HG03378 (cell line): ENCODE results near the gene TPSAB1.
"Not testable (repeated sequence)": the region's sequence is repeated elsewhere in the genome, so short reads cannot be mapped to it uniquely, and the experiment has no call there.

ENCODE experiments used
- ATAC-seq: cut with Tn5 transposase; IDR thresholded peaks from one replicate; pipeline ENCODE4 v1.9.1; 2021; ENCODE audit warnings: mild to moderate bottlenecking, moderate library complexity; ENCODE audit not compliant: unreplicated experiment

Gene TPSAB1

GRCh38 chr16:1240436-1240835 lies at the start of gene TPSAB1:
TPSAB1 (plus strand) TSS chr16:1240705; CDS start chr16:1240939, 234 bp downstream.
- not testable (repeated sequence) for ATAC-seq

DNA sequence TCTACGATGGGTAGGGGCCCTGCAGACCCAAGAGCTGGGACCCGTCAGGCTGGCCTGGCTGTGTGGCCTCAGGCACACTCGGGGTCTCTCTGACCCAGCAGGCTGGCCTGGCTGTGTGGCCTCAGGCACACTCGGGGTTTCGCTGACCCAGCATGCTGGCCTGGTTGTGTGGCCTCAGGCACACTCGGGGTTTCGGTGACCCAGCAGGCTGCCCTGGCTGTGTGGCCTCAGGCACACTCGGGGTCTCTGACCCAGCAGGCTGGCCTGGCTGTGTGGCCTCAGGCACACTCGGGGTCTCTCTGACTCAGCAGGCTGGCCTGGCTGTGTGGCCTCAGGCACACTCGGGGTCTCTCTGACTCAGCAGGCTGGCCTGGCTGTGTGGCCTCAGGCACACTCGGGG lies 49.7 kb upstream of the TPSAB1 start:
- not testable (repeated sequence) for ATAC-seq

DNA sequence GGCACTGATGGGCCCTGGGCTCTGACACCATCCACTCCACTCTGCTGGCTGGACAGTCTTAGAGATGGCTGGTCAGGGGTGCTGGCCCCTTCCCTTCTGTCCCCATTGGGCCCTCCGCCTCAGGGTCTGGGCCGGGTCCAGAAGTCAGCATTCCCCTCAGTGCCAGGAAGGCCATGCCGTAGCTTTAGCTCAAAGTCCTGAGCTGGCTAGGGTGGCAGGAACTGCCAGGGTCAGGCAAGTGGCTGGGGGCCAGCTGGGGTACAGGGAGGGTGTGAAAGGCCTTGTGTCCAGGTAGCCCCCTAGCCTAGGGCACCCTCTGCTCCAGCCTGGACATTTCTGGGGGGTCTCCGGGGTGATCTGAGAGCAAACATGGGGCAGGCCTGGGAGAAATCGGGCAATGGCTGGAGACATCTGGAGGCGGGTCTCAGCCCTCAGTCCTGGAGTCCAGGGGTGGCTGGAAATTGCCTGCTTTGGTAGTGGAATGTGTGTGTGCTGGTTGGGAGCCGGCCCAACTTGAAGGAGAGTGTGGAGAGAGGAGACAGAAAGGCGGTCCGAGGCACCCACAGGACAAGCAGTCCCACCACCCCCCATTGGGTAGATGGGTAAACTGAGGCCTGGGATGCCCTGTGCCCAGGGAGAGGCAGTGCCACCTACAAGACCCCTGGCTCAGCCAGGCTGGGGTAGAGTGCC lies 48.0 kb upstream of the TPSAB1 start:
- no peak for ATAC-seq

- no peak for ATAC-seq
Observed at GRCh38 chr16:1193143-1193824, 47.2 kb upstream of the TPSAB1 start.

- ATAC-seq: no peak
Observed at GRCh38 chr16:1193825-1194581, 46.5 kb upstream of the TPSAB1 start.

DNA sequence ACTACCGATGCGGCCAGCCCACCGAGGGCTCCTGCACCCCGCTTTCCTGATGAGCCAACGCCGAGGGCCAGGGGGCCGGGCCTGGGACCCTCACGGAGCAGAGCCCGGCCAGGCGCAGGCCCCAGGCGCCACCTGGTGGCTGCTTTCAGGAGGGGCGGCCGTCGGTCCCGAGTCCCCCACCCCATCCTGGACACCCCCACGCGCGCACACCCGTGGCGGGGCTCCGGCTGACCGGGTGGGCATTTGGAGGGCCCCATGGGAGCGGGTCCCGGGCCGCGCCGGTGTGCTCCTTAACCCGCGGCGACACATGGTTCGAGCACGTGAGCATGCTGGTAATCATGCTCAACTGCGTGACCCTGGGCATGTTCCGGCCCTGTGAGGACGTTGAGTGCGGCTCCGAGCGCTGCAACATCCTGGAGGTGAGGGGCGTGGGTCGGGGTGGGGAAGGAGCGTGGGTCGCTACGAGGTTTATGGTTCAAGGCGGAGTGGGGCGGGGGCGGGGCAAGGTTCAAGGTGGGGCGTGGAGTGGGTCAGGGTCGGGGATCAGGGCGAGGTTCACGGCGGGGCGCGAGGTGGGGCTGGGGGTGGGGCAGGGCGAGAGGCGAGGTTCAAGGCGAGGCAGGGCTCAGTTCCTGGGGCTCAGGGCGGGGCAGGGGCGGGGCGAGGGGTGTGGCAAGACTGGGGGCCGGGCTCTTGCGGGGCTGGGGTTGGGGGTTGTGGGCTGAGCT lies 45.7 kb upstream of the TPSAB1 start:
- no peak for ATAC-seq

GRCh38 chr16:1195393-1195666 lies 45.2 kb upstream of the TPSAB1 start:
- ATAC-seq: no peak

GRCh38 chr16:1196494-1196893 lies 44.0 kb upstream of the TPSAB1 start:
- no peak for ATAC-seq

DNA sequence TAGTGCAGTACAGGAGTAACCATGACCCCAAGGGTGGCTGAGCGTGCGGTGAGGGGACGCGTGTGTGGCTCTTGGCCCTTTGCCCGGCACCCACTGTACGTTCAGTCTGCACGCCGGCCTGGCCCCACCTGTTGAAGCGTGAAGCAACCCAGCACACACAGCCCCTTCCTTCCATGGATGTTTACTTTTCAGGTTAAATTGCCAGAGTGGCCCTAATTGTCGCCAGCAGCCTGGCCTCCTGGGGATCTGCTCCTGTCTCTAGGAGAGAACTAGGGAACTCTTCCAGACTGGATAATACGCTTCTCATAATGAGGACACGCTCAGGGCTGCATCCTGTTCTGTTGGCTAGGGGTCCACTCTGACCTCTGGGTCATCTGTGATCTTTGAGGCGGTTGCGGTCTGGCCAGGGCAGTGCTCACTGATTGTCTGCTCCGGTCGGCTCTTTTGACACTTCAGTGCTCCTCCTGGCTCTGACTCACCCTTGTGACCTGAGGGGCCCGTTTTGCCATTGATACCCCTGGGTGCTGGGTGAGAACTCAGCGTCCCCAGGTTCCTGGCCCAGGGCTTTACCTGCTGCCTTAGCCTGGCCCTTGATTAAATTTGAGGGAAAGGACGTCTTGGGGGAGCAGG lies 43.2 kb upstream of the TPSAB1 start:
- no peak for ATAC-seq

- ATAC-seq: no peak
Observed at GRCh38 chr16:1198194-1198593, 42.3 kb upstream of the TPSAB1 start.

GRCh38 chr16:1198671-1199346 lies 41.7 kb upstream of the TPSAB1 start:
- ATAC-seq: not testable (repeated sequence)

GRCh38 chr16:1199347-1200013 lies 41.0 kb upstream of the TPSAB1 start:
- ATAC-seq: no peak

- ATAC-seq: no peak
Observed at GRCh38 chr16:1200014-1200627, 40.4 kb upstream of the TPSAB1 start.

DNA sequence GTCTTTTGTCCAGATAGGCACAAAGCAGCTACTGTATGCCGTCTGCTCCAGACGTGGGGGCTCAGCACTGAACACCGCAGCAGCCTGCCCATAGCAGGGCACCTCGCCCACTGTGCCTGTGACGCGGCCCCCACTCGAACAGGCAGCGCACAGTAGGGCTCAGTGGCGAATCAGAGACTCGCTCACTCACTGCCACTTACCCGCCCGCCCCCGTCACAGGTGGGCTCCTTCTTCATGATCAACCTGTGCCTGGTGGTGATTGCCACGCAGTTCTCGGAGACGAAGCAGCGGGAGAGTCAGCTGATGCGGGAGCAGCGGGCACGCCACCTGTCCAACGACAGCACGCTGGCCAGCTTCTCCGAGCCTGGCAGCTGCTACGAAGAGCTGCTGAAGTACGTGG lies 39.1 kb upstream of the TPSAB1 start:
- no peak for ATAC-seq

DNA sequence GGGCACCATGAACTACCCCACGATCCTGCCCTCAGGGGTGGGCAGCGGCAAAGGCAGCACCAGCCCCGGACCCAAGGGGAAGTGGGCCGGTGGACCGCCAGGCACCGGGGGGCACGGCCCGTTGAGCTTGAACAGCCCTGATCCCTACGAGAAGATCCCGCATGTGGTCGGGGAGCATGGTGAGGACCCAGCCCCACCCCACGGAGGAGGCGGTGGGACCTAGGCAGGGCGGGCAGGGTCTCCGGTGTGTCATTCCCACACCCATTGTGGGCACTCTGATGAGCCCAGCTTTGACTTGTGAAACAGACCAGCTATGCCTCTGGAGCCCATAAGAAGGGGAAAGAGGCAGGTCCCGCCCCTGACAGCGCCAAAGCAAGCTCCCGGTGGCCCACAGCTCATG lies 38.2 kb upstream of the TPSAB1 start:
- no peak for ATAC-seq

DNA sequence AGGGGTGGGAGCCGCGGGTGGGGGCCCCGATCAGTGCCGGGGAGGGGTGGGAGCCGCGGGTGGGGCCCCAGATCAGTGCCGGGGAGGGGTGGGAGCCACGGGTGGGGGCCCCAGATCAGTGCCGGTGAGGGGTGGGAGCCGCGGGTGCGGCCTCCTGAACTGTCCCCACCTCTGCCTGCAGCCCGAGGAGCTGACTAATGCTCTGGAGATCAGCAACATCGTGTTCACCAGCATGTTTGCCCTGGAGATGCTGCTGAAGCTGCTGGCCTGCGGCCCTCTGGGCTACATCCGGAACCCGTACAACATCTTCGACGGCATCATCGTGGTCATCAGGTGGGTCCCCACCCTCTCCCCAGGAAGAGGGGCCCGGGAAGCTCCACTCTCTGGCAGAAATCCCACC lies 35.6 kb upstream of the TPSAB1 start:
- no peak for ATAC-seq

DNA sequence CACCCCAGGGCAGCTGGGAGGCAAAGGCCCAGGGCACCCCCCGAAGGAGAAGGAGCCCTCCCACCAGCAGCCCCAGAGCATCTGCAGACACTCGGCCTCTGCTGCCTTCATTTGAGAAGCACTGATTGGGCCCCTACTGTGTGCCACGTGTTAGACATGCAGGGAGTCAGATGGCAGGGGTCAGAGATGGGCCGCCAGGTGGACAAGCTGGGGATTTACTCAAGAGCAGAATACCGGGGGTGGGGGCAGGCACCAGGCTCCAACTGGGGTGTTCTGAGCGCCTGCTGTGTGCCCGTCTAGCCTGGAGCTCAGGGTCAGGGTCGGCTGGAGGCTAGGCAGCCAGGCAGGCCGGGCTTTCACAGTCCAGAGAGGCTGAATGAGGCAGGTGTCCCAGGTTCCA lies 34.2 kb upstream of the TPSAB1 start:
- no peak for ATAC-seq

DNA sequence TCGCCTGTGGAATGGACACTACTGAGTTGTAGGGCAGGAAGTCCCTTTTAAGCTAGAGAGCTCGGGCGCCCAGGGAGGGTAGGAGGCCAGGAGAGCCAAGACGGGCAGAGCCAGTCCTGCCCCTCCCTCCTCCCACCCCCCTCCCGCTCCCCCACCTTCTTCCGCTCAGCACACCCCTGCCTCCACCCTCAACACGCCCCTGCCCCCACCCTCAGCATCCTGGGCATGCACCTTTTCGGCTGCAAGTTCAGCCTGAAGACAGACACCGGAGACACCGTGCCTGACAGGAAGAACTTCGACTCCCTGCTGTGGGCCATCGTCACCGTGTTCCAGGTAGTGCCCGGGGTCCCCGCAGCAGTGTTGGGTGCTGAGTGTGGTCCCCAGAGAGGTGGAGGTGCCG lies 33.7 kb upstream of the TPSAB1 start:
- no peak for ATAC-seq

- ATAC-seq: no peak
Observed at GRCh38 chr16:1208239-1208830, 32.2 kb upstream of the TPSAB1 start.
